Activated CD4-positive, alpha-beta T cell treated with anti-CD3 and anti-CD28 coated beads, Interleukin-10, Interleukin-2, amounts not matched to agents 100 ng/mL and 50 ng/mL, durations not matched to agents 16 hours and 8 hours (primary cell): ENCODE data around the gene ATAD3C.
"Not testable (repeated sequence)": the region's sequence is repeated elsewhere in the genome, so short reads cannot be mapped to it uniquely, and the experiment has no call there.

Source experiments
- DNase-seq: peaks from one replicate; pipeline ENCODE4 v3.0.0-alpha.2; 2020

ATAD3C gene

DNA sequence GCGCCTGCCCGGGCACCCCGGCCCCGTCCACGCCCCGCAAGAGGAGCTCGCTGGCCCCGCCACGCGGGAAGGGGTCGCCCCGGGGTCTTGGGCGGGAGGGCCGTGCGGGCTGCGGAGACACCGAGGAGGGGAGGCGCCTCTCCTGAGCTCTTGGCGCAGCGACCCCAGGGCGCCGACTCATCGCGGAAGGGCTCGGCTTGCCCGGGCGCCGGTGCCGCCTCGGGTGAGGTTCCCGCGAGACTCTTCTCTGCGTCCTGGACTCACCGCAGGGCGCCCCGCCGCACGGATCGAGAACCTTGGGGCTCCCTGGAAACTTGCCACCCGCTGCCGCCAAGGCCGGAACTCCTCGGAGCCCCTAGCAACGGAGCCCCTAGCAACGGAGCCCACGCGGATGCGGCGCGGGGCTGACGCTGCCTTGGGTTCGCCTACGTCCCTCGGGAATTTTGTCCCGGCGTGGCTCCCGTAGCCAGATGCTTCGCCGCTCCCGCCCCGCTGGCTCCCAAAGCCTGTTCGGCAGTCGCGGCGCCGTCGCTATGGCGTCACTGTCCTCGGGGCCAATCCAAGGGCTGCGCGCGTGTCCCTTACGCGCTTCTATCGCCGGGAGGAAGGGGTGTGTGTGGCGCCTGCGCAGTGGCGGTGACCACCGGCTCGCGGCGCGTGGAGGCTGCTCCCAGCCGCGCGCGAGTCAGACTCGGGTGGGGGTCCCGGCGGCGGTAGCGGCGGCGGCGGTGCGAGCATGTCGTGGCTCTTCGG, 62.2 kb downstream of the ATAD3C start, which contains the start of gene ATAD3A:
ATAD3A (plus strand) TSS at position 630 of the 753 bp plus-strand sequence; CDS start at position 737, 107 bp downstream.
- peak; percentile 98 for DNase-seq

DNA sequence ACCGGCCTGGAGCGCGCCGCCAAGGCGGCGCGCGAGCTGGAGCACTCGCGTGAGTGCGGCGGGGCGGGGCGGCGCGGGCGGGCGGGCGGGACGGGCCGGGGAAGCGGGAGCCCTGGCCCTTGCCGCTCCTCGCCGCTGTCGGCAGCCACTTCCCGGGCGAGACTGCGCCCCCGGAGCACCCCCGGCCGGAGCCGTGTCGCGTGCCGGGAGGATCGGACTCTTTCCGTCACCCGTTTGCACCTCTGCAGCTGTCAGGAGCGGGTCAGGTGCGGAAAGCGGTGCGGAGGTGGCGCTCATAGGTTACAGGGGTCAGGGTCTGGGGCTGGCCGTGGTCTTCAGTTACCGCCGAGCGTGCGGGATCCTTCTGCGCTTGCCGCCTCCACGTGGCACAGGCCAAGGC, 62.9 kb downstream of the ATAD3C start:
- not testable (repeated sequence) for DNase-seq

DNA sequence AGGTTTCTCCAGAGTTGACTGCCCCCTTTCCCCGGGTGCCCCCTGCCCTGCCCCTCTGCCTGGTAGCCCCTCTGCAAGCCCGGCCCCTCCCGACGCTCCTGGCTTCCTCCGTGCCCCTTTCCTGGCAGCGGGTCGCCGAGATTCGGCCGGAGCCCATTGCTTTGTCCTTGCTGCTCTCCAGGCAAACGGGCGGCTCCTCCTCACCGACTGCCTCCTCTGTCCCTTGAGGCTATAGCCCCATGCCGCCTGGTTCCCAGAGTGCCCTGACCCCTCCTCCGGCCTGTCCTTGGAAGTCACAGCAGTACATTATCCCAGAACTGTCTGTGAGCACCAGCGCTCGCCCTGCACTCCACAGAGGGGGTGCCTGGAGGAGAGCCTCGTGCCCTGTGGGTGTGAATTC, 64.2 kb downstream of the ATAD3C start:
- DNase-seq = not testable (repeated sequence)

DNA sequence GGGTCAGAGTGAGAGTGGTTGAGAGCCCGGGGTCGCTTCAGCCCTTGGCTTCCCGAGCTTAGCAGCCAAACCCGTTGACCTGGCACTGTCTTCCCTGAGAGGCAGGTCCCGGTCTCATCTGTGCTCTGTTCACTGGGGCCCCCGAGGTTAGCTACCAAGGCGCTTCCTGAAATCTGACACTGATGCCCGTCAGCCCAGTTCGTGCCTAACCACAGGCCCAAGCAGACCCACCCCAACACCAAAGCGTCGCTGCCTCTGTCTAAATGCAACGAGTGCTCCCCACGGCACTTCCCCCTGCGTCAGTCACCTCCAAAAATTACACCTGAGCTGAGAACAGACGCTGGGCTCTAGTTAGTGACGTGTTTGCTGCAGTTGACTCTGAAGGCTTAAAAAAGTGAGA, 64.9 kb downstream of the ATAD3C start:
- DNase-seq = not testable (repeated sequence)

DNA sequence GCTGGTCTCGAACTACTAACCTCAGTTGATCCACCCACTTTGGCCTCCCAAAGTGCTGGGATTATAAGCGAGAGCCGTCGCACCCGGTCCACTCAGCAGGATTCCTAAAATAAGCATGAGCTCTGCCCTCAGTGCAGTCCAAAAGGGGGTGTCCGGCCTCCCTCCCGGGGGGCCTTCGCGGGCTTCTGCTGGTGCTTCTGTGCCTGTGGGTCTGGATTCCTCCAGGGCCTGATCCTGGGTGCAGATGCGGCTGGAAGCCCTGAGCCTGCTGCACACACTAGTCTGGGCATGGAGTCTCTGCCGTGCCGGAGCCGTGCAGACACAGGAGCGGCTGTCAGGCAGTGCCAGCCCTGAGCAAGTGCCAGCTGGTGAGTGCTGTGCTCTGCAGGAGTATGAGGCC, 67.4 kb downstream of the ATAD3C start:
- DNase-seq = not testable (repeated sequence)

DNA sequence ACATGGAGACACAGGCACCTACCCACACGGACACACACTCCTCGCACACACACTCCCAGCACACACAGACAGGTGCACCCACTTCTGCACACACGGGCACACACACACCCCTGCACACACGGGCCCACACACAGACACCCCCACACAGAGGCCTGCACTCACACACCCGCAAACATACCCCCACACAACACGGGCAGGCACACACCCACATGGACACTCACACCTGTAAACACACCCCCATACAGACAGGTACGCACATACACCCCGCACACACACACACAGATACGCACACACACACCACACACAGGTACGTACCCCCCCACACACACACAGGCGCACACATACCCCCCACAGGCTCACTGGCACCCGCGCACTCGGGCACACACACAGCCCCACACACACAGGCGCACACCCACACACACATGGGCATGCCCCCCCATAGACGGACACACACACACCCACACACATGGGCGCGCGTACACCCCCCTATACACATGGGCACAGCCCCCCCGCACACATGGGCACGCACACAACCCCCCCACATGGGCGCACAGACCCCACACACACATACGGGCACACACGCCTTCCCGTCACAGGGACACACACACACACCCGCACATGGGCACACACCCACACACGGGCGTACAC, 68.6 kb downstream of the ATAD3C start:
- no peak for DNase-seq

DNA sequence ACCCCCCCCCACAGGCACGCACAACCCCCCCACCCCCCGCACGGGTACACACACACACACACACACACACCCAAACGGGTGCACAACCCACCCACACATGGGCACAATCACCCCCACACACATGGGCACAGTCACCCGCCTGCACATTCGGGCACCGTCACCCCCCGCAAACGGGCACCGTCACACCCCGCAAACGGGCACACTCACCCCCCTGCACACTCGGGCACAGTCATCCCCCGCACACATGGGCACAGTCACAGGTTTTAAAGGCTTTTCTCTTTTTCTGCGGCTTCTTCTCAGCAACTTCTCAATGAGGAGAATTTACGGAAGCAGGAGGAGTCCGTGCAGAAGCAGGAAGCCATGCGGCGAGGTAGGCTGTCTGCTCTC, 69.1 kb downstream of the ATAD3C start:
- DNase-seq = not testable (repeated sequence)
